K562 (cell line): ENCODE results near the gene FBXO46. TPM values are rescaled to one million over a fixed set of nuclear protein-coding genes. Genes with fewer than 3 reads are reported as not detected.

Experiments
- CHD7 ChIP-seq: fragments of 200-600 bp; sonication (generic); IDR thresholded peaks from one replicate; pipeline ENCODE4 v1.6.1; 2012; ENCODE audit warnings: mild to moderate bottlenecking, low read depth, low read length, inconsistent platforms
- MTA3 ChIP-seq: fragments of 450-650 bp; formaldehyde crosslinking; IDR thresholded peaks from 2 replicates; pipeline ENCODE4 v1.6.1; 2017; ENCODE audit warnings: mild to moderate bottlenecking, borderline replicate concordance
- PBX2 ChIP-seq, 2 experiments: IDR thresholded peaks in 1 of 2; conservative IDR thresholded peaks in 1 of 2; 2 replicates each; pipeline ENCODE4 v1.6.1; 2016; ENCODE audit warnings: low read depth in 2 of 2, mild to moderate bottlenecking in 1 of 2, missing compliant biosample characterization in 1 of 2, missing genetic modification characterization in 1 of 2, moderate library complexity in 1 of 2
- RBFOX2 ChIP-seq: fragments of 200-400 bp; formaldehyde crosslinking; IDR thresholded peaks from 2 replicates; pipeline ENCODE4 v1.6.1; 2017; ENCODE audit warnings: low read depth, mild to moderate bottlenecking, low read length, moderate library complexity
- ZBTB9 ChIP-seq: fragments of 450-650 bp; formaldehyde crosslinking; IDR thresholded peaks from 2 replicates; pipeline ENCODE4 v1.4.0; 2020; ENCODE audit warnings: mild to moderate bottlenecking, moderate library complexity
- ZFP30 ChIP-seq: fragments of 250-450 bp; sonication (Bioruptor Pico); IDR thresholded peaks from 2 replicates; pipeline ENCODE4 v1.8.0; 2022; ENCODE audit warnings: moderate library complexity, mild to moderate bottlenecking, inconsistent platforms, borderline replicate concordance
- ZFX ChIP-seq: sonication (generic); formaldehyde crosslinking; IDR thresholded peaks from 2 replicates; pipeline ENCODE4 v1.8.0; 2022; ENCODE audit warnings: mild to moderate bottlenecking, missing genetic modification reagents, moderate library complexity
- polyA plus RNA-seq, 8 experiments: library from polyadenylated mRNA; depleted of rRNA in 4 of 8; stranded (reverse) in 5 of 8; unstranded in 3 of 8; fragments of >200 nt; fragmentation: Nextera tagmentation in 2 of 8; fragmentation: Illumina TruSeq in 1 of 8; extraction: Ambion mirVana in 2 of 8; extraction: Trizol in 1 of 8; gene quantifications; 2 replicates each; pipeline versions ENCODE4 v1.2.1 to v1.2.3, GENCODE V29; 2011 to 2014; ENCODE audit warnings: inconsistent platforms in 1 of 8, missing spikeins in 1 of 8
- total RNA-seq, 7 experiments: library from RNA; depleted of rRNA in 6 of 7; stranded (reverse); fragments of >200 nt in 6 of 7; fragmentation: Illumina TruSeq in 2 of 7; extraction: Trizol in 2 of 7; gene quantifications; 2 replicates each; pipeline versions ENCODE4 v1.2.1 to v1.2.3, GENCODE V29; 2011 to 2021; ENCODE audit warnings: low replicate concordance in 1 of 7

The FBXO46 gene
- total and polyA plus RNA-seq, 9 of the 15 experiments (the other 6 are each of a cell fraction or from before 2014, with no cell fraction given) = 1.5 to 36.1 (median 7.3) TPM

GRCh38 chr19:45767881-45768654, 37.4 kb upstream of the FBXO46 start (continued):
- TF ChIP-seq CHD7 = no peak
- no peak for TF ChIP-seq ZFP30
- peak; percentile 94 for TF ChIP-seq ZFX
- peak; percentile 78; the same call in 1 of the 2 replicates for TF ChIP-seq MTA3
- peak; percentile 21; the same call in 1 of the 2 replicates for TF ChIP-seq PBX2 (CRISPR knock-in tag; IDR thresholded peaks at IDR 0.05; ENCODE audit: low read depth)
- no peak for TF ChIP-seq PBX2 (tag; conservative IDR thresholded peaks at IDR 0.05; ENCODE audit: low read depth)
- peak; percentile 71 for TF ChIP-seq RBFOX2
- TF ChIP-seq ZBTB9 (CRISPR knock-in tag) = 0 out of 2 replicates have a peak, but pooled peaks have one; percentile 48
